Measurements from ENCODE around the gene RPS24.
"Not testable (repeated sequence)": the region's sequence is repeated elsewhere in the genome, so short reads cannot be mapped to it uniquely, and the experiment has no call there.

Gene RPS24

DNA sequence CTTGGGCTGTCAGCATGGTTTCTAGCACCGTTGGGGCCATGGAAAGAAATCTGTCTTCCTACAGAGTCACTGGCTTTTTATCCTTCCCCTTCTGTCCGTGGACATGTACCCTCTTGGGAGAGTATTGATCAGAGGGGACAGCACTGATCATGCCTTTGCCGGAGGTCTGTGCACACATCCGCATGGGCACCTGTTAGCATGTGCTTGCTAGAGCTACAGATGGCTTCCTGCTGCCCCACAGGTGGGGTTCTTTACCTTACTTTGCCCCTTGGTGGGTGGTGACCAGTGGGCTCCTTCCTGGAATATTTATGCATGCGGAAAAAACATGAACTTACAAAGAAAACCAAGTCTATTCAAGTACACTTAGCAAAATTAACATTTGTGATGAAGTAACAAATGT is 24.9 kb downstream of the RPS24 start:
- no peak for DNase-seq

DNA sequence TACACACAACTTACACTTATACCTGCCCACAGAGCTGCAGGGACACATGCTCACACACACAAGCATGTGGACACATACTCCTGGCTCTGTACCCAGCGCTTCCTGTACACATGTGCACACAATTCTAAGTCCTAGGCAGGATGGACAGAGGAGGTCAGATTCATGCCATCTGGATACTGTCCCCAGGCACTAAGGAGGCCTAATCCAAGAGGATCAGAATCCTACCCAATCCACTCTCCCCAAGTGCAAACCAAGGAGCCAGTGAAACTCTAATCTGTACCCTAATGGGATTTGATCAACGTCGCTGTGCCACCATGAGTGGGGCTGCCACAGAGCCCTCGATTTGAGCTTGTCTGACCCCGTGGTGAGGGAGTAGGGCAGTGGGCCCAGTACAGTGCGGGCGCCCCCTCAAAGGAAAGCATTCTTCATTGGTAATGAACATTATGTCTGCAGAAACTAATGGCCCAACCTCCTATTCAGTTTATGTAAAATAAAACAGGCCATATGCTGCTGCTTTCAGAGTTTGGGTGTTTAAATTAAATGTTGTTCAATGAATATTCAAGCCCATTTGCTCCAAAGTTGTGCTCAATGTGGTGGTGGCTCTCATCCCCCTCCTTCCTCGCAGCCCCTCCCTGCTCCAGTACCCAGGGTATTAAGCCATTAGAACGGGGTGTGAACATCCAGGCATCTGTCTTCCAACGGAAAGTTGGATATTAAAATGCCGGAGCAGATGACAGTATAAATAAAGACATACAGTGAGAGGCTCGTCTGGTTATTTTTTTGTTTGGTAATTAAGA is 26.4 kb downstream of the RPS24 start:
- DNase-seq: no peak

DNA sequence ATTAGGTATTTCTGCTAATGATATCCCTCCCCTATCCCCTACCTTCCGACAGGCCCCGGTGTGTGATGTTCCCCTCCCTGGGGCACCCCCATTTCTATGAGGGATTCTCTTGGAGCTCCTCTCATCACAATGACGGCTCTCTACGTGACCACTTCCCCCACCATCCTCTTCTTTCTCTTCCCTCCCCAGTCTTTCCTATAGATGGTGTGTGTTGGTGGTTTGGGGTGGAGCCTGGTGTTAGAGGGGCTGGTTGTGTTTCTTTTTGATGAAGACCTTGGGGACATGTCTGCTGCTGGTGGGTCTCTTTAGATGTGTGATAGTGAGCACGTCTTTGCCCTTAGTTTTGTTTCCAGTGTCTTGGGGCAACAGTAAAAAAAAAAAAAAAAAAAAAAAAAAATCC is 28.6 kb downstream of the RPS24 start:
- no peak for DNase-seq

DNA sequence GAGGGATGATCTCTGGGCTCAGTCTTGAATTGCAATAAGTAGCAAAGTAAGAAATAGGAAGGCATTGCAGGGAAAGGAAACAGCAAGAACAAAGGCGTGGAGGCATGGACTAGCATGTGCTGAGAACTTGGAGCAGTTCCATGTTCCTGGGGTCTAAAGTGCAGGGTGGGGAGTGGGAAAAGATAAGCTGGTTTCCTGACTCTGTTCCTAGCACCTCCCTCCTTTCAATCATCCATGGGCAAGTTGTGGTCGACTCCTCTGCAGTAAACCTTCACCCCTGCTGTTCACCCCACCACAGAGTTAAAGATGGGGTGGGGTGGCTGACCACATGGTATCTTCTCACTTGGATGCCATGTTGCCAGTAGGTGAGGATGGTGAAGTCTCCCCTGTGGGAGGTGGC is 29.6 kb downstream of the RPS24 start:
- no peak for DNase-seq

DNA sequence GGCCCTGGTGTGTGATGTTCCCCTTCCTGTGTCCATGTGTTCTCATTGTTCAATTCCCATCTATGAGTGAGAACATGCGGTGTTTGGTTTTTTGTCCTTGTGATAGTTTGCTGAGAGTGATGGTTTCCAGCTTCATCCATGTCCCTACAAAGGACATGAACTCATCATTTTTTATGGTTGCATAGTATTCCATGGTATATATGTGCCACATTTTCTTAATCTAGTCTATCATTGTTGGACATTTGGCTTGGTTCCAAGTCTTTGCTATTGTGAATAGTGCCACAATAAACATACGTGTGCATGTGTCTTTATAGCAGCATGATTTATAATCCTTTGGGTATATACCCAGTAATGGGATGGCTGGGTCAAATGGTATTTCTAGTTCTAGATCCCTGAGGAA is 31.3 kb downstream of the RPS24 start:
- DNase-seq: not testable (repeated sequence)

DNA sequence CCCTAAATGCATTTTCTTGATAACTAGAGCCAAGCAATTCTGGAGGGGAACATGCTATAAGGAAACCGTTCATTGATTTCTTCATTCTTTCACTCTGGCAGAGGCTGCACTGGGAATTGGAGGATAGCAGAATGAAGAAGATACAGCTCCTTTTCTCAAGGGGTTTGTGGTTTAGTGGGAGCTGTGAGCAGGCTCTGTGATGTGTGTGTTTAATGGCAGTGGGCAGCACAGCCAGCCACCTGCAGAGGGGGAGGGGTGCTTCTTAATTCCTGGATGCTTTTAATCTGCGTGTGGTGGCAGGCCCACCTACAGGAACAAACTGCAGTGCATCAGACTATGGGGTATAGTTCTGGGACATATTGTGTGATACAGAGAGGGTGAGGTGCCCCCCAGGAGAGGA is 31.9 kb downstream of the RPS24 start:
- DNase-seq: no peak

DNA sequence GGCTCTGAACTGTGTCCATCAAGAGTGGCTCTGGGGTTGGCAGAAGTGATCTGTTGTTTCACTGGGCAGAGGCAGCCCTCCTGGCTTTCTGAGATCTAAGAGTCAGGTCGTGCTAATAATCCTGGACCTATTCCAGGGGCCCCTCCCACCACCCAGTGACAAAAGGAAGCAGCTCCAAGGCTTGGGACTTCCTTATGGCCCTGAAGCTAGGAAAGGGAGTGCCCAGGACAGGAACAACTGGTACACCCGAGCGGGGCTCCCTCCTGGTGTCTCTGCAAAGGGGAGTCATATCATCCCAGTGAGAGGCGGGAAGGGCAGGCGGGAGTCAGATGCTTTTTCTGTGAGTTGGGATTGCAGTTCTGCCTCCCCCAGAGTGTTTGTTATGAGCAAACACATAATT is 32.3 kb downstream of the RPS24 start:
- no peak for DNase-seq

DNA sequence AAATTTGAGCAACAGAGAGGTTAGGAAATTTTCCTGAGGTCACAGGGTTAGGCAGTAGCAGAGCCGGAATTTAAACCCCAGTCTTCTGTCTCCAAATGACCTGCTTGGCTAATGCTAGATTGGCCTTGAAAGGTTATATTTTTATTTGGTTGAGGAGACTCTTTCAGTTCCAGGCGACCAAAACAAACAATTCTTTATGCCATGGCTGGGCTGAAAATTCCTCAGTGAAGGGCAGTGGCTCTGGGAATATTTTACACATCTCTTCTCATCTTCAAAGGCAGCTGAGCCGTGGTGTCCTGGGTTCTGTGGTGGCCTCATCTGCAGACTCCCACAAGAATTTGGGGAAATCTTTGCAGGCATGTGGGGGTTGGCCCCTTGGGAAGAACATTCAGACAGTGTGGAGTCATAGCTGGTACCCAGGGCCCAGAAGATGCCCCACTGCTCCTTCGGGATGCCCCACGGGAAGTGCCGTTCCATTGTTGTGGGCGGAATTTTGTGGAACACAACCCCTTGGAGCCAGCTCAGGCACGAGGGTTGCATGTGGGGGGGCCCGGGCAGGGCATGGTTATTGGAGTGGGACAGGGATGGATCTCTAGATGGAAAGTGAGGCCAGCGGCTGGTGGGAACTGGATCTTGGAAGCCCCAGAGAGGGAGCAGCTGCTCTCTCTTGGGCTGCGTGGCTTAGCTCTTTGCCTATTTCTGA is 33.2 kb downstream of the RPS24 start:
- DNase-seq: no peak

DNA sequence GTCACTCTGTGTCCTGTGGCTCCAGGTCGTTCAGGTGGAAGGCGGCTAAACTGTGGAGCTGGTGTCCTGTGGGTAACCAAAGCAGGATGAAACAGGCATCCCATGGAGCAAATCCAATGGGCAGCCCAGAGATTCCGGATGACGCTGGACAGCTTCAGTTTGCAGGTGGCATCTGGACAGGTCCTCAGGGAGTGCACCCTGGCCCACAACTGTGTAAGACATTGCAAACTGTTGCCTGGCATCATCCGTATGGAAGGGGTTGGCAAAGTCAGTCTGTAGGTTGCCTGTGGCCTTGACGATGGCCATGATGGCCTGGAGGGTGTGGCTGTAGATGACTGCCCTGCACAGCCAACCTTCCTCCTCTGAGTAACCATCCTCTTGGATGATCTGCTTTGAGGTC is 35.5 kb downstream of the RPS24 start:
- DNase-seq: no peak

DNA sequence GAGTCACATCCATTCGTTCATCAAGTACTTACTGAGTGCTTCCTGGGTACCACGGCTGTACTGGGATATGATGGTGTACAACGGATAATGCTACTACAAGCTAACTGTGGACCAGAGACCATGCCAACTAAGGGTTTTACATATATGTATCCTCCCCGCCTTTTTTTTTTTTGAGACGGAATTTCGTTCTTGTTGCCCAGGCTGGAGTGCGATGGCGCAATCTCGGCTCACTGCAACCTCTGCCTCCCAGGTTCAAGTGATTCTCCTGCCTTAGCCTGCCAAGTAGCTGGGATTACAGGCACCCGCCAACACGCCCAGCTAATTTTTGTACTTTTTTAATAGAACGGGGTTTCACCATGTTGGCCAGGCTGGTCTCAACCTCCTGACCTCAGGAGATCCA is 36.4 kb downstream of the RPS24 start:
- not testable (repeated sequence) for DNase-seq

DNA sequence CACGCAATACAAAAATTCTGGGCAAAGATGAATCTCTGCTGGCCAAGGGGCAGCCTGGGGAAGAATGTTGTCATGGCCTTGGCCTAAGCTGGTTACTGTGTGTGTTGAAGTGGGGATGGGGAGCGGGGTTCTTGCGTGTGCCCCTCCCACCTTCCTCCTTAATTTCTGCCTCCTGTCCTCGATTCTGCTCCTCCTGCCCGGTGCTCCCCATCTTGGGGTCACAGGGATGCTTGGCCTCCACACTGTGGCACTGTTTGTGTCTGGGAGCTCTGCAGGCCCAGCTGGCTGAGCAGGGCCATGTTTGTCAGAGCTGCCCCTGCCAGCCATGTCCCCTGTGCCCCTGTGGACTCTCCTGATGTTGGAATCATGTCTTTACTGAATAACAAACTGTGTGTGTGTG is 37.1 kb downstream of the RPS24 start:
- DNase-seq: no peak

DNA sequence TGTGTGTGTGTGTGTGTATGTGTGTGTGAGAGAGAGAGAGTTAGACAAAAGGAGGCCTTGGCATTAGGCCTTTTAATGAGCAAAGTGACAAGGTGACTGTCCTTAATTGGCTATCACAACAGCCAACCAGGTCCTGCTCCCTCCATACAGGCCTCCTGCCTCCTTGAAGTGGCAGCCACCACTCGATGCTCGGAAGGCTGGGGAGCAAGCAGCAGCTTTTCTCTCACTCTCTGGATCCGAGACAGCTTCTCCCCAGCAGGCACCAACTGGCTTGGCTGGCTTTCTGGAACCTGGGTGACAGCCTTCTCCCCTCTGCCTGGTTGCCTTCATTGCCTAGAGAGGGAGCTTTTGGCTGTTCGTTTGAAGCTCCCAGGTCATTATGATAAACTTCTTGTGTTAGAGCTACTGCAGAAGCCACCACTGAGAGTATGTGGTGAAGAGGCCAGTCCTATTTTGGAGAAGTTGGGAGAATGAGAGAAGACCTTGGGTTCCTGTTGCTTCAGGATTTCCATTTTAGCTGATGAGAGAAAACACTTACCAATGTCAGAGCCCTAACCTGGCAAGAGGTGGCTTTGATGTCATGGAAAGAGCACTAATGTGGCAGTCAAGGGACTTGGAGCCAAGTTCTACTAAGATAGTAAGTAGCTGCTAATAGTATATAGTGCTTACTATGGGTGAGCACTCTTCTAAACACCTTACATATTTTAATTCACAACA is 37.6 kb downstream of the RPS24 start:
- no peak for DNase-seq

DNA sequence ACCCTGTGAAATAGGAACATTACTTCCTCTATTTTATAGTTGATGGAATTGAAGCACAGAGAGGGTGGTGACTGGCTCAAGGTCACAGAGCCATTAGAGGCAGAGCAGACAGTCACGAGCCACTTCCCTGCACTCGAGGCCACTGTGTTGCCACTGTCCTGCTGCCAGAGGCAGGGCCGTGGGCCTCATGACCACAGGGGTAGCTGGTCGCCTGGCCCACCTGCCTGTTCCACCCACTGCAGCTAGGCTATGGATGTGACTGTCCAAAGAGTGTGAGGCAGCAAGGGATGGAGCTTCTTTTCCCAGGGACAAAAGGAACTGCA is 38.2 kb downstream of the RPS24 start:
- no peak for DNase-seq

DNA sequence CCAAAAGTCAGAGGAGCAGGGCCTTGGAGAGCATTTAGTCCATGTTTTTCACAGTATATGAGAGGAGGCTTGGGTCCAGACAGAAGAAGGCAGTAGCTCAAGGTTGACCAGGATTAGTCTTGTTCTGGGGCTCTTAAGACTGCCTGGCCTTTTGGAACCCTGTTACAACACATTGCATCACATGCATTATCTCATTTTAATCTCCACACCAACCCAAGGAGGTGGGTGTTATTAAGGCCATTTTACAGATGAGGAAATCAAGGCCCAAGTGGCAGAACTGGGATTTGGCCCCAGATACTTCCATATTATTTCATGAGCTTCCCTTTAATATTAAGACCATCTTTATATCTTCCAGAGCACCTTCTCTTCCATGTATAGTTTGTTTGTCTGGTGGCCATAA is 38.8 kb downstream of the RPS24 start:
- no peak for DNase-seq

DNA sequence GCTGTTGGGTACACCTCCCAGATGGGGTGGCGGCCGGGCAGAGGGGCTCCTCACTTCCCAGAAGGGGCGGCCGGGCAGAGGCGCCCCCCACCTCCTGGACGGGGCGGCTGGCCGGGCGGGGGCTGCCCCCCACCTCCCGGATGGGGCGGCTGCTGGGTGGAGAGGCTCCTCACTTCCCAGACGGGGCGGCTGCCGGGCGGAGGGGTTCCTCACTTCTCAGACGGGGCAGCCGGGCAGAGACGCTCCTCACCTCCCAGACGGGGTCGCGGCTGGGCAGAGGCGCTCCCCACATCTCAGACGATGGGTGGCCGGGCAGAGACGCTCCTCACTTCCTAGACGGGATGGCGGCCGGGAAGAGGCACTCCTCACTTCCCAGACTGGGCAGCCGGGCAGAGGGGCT is 42.1 kb downstream of the RPS24 start:
- not testable (repeated sequence) for DNase-seq

DNA sequence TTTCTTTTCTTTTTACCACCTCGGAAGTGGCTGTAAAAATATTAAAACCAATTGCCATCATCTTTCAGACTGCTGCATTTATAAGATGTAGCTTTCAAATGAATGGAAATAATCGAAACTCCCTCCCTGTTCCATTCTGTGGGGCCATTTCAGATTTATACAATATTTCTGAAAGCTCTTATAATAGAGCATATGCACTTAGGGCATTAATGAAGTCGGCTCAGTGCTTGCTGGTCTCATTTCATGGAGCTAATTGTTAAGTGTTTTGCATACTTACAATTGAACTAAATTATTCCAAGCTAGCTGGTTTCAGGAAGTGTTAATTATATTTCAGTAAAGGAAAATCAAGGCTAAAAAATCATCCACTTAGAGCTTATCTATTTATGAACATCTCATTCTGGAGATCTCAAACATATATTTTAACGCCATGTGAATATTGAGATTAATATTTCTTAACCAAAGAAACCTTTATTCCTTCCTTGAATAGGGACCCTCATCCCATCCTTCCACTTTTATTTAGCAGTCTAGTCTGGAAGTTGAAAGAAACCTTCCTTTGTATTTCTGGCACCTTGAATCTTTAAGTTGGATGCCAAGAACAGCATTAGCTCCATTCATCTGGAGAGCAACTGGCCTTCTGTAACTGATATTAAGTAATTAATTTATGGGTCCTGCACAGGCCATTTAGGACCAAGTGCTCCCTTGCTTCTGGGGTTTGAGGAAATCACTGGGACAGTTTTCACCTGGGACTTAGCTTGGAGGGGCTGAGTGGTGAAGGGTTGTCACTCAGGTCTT is 45.1 kb downstream of the RPS24 start:
- DNase-seq: no peak

DNA sequence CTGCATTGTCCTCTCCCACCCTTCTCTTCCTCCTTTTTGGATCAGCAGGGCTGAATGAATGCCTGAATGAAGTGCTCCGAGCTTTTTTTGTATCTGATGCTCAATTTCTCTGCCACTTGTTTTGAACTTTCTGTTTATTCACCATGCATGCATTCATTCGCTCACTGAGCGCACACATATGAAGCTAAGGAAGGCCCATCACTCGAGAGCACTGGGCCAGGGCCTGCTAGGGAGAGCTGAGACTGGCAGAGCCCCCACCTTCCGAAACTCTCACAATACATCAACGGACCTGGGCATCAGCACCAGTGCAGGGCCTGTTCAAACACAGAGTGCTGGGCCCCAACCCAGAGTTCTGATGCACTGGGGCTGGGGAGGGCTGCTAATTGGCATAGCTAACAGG is 45.7 kb downstream of the RPS24 start:
- no peak for DNase-seq

DNA sequence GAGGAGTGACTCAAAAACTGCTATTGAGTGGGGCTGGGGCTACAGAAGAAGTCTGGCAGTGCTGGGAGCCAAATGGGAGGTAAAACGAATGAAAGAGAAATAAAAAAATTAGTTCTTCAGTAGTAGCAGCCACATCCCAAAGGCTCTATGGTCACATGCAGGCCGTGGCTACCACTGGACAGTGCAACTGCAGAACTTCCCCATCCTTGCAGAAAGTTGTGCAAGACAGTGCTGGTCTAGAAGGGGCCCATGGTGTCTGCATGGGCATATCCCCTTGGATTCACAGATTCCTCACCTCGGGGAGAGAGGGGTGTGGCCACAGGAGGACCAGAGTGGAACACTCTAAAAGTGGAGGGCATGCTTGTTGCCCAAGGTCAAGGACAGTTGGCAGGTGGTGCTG is 47.6 kb downstream of the RPS24 start:
- no peak for DNase-seq

DNA sequence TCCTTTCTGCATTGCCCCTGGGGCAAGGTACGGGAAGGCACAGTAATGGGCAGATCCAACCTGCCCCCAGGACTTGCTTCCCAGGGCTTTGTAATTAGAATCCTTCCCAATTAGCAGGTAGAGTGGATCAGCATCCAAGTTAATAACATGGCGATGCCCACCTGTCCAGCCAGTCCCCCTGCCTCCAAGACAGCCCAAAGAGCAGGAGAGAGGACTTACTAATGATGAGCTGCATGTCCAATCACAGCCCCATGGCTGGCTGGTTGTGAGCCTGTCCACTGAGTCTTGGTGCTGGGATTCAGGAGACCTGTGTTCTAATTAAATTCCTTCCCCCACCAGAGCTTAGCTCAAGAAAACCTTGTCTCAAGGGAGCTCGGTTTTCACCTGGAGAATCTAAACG is 49.0 kb downstream of the RPS24 start:
- no peak for DNase-seq
